ENCODE data around the gene NT5C3A.

Gene NT5C3A

GRCh38 chr7:33075818-33076518 is 13.4 kb upstream of the NT5C3A start:
- DNase-seq: no peak

GRCh38 chr7:33073243-33073642 is 10.7 kb upstream of the NT5C3A start:
- DNase-seq: no peak

DNA sequence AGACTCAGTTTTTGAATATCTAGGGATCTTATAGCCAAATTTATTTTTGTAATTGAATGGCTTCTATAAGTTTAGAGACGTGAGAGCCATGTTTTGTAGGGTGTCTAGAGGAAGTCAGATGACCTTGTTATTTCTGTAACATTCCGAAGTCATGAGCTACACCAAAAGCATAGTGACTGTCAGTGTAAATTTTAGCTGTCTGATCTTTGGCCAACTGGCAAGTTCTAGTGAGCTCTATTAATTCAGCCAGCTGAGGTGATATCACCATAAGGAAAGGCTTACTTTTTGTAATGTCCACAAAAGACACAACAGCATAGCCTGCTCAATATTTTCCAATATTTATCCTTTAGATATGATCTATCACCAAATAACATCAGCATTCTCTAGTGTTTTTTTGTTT is 9.9 kb upstream of the NT5C3A start:
- DNase-seq: no peak

- no peak for DNase-seq
Measured at GRCh38 chr7:33070831-33071230, 8.3 kb upstream of the NT5C3A start.

DNA sequence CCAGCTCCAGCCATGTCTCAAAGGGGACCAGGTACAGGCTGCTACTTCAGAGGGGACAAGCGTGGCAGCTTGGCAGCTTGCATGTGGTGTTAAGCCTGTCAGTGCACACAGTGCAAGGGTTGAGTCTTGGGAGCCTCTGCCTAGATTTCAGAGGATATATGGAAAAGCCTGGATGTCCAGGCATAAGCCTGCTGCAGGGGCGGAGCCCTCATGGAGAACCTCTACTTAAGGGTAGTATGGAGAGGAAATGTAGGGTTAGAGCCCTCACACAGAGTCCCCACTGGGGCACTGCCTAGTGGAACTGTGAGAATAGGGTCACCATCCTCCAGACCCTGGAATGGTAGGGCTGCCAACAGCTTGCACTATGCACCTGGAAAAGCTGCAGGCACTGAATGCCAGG is 7.7 kb upstream of the NT5C3A start:
- DNase-seq: no peak

DNA sequence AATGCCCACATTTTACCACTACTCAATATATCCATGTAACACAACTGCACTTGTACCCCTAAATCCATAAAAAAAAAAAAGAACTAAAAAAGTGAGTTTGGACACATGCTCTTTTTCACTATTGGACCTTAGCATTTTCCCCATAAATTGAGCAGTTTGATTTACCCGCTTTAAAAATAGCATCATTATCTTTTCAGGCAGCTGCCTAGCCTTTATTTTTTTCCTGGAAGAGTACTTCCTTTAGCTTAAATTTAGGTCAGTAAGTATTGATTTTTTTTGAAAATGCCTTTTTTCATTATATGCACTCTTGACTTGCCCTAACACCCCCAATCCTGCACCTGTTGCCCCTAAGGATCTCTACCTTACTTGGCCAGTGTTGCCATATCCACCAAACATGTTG is 5.3 kb upstream of the NT5C3A start:
- DNase-seq: no peak

- no peak for DNase-seq
Measured at GRCh38 chr7:33066771-33067170, 4.2 kb upstream of the NT5C3A start.

DNA sequence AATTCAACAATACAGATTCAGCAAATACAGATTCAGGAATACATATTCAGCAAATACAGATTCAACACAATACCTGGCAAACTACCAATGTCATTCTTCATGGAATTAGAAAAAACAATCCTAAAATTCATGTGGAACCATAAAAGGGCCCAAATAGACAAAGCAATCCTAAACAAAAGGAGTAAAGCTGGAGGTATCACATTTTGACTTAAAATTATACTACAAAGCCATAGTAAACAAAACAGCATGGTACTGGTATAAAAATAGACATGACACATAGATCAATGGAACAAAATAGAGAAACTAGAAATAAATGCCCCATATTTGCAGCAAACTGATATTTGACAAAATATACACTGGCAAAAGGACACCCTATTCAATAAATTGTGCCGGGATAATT is 3.4 kb upstream of the NT5C3A start:
- no peak for DNase-seq

- DNase-seq: peak; percentile 88 to 99 (median 98)
Measured at GRCh38 chr7:33062782-33063443, 337 bp upstream of the NT5C3A start.

DNA sequence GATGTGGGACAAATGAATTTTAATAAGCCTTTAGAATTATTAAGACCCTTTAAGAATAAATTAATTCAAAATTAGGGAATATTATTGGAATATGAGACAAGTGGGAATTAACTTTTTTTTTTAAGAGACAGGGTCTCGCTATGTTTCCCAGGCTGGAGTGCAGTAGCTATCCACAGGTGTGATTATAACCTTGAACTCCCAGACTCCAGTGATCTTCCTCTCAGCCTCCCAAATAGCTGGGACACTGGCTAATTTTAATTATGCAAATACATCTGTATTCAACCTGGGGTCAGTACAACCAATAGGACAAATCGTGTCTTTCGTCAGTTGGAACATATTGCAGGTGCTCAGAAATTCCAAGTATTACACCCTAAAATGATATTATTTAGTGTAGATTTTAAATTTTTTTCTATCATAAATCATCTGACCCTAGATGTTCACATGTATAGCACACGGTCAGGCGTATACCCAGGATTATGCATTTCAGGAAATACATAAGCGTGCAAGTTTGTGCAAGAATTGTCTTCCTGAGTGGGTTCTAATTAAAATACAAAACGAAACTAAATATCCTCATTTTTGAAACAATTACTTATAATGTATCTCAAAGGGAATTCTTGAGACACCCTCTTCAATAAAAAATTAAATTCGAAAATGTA is 1.2 kb downstream of the NT5C3A start:
- DNase-seq: no peak

- no peak for DNase-seq
Measured at GRCh38 chr7:33059635-33060034, 2.9 kb downstream of the NT5C3A start.

DNA sequence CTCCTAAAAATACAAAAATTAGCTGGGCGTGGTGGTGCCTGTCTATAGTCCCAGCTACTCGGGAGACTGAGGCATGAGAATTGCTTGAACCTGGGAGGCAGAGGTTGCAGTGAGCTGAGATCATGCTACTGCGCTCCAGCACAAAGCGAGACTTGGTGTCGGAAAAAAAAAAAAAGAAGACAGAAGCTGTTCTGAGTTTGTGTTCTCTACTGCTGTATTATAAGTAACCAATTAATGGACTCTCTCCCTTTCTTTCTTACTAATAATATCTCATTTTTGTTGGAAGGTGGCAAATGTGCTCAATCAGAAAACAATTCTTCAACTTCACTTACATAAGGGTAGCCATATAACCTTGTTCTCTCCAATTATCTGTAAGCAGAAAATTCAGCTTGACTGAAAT is 7.4 kb downstream of the NT5C3A start:
- no peak for DNase-seq

DNA sequence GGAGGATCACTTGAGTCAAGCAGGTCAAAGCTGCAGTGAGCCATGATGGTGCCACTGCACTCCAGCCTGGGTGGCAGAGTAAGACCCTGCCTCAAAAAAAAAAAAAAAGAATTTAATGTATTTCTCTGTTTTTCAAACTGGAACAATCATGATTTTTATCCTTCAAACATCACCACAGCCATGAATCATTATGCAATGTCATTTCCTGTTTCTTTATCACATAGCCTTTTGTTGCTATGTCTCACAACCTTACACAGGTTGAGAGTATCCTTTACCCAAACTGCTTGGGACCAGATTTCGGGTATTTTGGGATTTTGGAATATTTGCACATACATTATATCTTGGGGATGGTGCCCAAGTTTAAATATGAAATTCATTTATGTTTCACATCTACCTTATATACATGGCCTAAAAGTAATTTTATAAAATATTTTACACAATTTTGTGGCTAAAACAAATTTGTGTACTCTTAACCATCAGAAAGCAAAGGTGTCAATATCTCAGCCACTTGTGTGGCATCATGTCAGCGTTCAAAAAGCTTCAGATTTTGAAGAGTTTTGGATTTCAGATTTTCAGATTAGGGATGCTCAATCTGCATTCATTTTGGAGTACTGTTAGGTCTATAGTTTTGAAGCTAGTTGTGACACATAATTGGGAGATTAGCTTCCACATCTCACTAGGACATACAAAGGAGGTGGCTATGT is 8.2 kb downstream of the NT5C3A start:
- no peak for DNase-seq

- no peak for DNase-seq
Measured at GRCh38 chr7:33053721-33054120, 8.9 kb downstream of the NT5C3A start.

DNA sequence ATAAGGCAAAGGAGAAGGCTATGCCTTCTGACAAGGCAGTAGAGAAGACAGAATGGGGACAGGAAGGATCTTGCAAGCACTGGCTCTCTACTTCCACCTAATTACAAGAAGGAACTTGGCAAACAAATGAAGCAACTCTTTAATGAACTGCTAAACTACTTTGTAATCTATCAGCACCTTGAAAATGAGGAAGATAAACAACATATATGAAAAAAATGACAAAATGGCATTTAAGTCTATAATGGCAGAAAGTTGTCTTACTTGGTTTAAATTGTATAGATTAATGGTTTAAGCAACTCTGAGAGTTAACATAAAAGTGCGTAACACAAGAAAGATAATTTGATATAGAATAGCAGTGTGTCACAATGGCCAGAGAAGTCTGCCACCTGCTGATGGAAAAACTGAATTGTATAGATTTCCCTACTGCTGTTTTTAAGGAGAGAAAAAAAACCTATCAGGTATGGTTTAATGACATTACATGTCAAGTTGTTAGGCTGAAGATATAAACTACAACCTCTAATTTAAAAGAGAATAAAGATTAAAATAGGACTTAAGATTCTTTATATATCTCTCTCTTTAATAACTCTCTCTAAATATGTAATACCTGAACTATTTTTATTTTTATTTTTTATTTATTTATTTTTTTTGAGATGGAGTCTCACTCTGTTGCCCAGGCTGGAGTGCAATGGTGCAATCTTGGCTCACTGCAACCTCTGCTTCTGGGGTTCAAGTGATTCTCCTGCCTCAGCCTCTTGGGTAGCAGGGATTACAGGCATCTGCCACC is 11.8 kb downstream of the NT5C3A start:
- DNase-seq: no peak

DNA sequence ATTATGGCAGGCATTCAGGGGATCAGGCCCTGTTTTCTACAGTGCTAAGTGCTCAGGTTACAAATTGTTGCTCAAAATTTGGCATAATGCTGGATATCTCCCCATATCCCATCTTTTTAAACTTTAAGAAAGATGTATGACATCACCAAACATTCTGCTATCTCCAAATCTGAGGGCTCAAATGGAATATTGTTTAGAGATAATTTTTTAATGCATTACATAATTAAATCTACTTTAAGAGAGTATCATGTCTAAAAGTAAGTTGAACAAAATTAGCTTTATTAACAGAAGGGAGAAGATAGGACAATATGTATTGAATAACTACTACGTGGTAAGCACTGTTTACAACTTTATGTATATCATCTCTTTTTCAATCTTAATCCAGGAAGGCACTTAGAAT is 13.9 kb downstream of the NT5C3A start:
- no peak for DNase-seq

DNA sequence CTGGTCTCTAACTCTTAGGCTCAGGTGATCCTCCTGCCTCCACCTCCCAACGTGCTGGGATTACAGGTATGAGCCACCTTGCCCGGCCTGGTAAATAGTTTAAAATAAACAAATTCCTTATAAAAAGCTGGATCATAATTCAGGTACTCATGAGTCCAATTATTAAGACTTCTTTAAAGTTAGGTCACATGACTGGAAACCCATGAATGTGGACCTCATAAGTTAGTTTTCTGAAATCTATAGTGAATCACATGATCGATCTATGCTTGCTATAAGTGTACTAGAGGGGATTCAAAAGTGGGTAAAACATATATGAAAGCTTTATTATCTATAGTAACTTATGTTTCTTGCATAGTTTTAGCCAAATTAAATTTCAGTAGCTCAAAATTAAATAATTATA is 14.3 kb downstream of the NT5C3A start:
- no peak for DNase-seq

DNA sequence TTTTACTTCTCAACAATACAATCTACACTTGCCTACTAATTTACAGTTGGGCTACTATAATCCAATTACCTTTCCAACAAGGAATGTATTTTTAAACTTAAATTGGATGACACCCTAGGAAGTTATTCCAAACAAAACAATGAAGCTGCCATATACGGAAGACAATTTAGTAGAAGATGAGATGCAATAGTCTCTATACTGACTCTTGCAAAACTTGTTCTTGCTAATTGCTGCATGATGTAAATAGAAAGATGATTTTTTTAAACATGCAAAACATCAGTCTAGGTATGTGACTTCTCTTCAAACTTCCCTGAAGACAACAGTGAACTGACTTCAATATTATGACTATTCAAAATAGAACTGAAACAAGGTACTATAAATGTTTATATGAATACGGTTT is 17.6 kb downstream of the NT5C3A start:
- DNase-seq: no peak

- DNase-seq: no peak
Measured at GRCh38 chr7:33044401-33044718, 18.2 kb downstream of the NT5C3A start.

DNA sequence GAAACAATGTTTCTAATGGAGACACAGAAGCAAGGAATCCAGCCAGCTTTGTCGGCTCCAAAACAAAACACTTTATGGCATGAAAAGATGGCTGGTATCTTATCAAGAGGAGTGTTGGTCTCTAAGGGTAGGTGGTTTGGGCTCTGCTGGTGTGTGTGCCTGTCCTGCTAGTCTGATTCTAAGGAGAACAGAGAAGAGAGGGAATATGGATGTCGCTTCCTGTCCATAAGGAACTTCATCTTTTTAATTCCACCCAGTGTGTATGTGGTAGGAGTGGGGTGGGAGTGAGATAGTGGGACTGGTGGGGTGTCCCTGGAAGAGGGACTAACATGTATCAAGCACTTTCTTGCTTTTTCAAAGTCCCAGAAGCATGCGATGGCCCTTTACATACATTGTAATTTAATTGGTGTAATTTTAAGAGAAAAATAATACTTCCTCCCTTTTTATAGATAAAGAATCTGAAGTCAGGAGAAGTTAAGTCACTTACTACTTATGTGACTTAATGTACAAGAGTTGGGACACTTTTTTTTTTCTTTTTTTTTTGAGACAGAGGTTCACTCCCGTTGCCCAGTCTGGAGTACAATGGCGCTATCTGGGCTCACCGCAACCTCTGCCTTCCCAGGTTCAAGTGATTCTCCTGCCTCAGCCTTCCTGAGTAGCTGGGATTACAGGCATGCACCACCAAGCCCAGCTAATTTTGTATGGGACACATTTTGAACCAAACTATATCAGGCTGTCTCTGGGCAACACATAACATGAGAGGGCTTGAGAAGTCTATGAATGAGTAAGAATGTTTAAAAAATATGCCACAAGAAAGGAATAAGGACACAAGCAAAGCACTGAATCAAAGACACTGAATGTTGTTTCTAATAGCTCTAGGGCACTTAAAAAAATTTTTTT is 18.8 kb downstream of the NT5C3A start:
- DNase-seq: no peak

- no peak for DNase-seq
Measured at GRCh38 chr7:33041631-33042428, 20.7 kb downstream of the NT5C3A start.
